Parathyroid adenoma (tissue), 2 donors: Measurements from ENCODE around the gene TMEM63B.
A peak's percentile ranks its signal among the peaks of the same experiment; 100 is the strongest.

Experiments used
- H2AFZ ChIP-seq: fragments of 300-600 bp; sonication (generic); one replicate; pipeline ENCODE4 v1.7.0; 2017; ENCODE audit warnings: antibody characterized with exemption, mild to moderate bottlenecking
- H3K27ac ChIP-seq: fragments of 300-600 bp; sonication (generic); one replicate; pipeline ENCODE4 v1.7.0; 2017
- H3K27me3 ChIP-seq: fragments of 300-600 bp; sonication (generic); one replicate; pipeline ENCODE4 v1.7.0; 2017; ENCODE audit warnings: low read length; ENCODE audit not compliant: control insufficient read depth, insufficient read depth
- H3K36me3 ChIP-seq: fragments of 300-600 bp; sonication (generic); one replicate; pipeline ENCODE4 v1.7.0; 2017; ENCODE audit warnings: low read length; ENCODE audit not compliant: control insufficient read depth, insufficient read depth
- H3K4me1 ChIP-seq: fragments of 300-600 bp; sonication (generic); one replicate; pipeline ENCODE4 v1.7.0; 2017; ENCODE audit warnings: control low read depth
- H3K4me2 ChIP-seq: fragments of 300-600 bp; sonication (generic); one replicate; pipeline ENCODE4 v1.7.0; 2017; ENCODE audit warnings: low read length
- H3K4me3 ChIP-seq: fragments of 300-600 bp; sonication (generic); one replicate; pipeline ENCODE4 v1.7.0; 2017; ENCODE audit warnings: low read depth, low read length
- H3K79me2 ChIP-seq: fragments of 300-600 bp; sonication (generic); one replicate; pipeline ENCODE4 v1.7.0; 2017; ENCODE audit warnings: control low read depth
- H3K9ac ChIP-seq: fragments of 300-600 bp; sonication (generic); one replicate; pipeline ENCODE4 v1.7.0; 2017; ENCODE audit warnings: mild to moderate bottlenecking
- H3K9me3 ChIP-seq: fragments of 300-600 bp; sonication (generic); one replicate; pipeline ENCODE4 v1.7.0; 2017; ENCODE audit warnings: low read length; ENCODE audit not compliant: control insufficient read depth
- TF ChIP-seq, protein P1 (sequence below): fragments of 300-600 bp; sonication (generic); IDR thresholded peaks from one replicate; pipeline ENCODE4 v1.7.0; 2017; ENCODE audit warnings: antibody characterized with exemption, mild to moderate bottlenecking
- donor health status: primary hyperparathyroidism.

The TMEM63B gene

DNA sequence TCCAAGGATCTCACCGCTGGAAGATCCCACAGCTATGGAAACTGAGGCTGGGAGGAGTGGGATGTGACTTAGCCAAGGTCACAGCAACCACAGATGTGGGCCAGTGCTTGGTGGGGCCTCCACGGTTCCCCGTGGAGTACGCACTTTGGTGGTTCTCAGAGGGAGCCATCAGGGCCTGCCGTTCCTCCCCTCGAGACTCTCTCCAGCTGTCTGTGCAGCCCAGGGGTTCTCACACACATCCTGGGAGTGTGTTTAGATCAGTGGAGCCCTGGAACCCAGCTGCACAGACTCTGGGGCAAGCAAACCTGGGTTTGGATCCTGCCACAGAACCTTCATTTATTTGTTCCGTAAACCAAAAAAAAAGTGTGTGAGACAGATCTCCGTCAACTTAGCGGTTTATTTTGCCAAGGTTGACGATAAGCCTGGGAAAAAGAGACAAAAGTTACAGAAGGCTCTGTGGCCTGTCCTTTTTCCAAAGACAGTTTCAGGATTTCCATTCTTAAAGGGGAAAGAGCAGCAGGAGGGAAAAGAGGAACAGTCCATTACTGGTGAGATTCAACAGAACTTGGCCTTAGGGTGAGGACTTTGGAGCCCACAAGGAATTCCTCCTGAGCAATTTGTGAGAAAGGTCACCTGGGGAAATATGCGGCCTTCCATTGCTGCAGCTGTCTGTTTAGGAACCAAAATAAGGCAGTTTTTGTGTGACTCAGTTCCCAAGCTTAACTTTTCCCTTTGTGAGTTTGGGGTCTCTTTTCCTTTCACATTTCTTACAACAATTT is 75.8 kb downstream of the TMEM63B start:
- TF ChIP-seq, protein P1, sequence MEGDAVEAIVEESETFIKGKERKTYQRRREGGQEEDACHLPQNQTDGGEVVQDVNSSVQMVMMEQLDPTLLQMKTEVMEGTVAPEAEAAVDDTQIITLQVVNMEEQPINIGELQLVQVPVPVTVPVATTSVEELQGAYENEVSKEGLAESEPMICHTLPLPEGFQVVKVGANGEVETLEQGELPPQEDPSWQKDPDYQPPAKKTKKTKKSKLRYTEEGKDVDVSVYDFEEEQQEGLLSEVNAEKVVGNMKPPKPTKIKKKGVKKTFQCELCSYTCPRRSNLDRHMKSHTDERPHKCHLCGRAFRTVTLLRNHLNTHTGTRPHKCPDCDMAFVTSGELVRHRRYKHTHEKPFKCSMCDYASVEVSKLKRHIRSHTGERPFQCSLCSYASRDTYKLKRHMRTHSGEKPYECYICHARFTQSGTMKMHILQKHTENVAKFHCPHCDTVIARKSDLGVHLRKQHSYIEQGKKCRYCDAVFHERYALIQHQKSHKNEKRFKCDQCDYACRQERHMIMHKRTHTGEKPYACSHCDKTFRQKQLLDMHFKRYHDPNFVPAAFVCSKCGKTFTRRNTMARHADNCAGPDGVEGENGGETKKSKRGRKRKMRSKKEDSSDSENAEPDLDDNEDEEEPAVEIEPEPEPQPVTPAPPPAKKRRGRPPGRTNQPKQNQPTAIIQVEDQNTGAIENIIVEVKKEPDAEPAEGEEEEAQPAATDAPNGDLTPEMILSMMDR, result no peak
- no peak overlapping the region for H2AFZ ChIP-seq
- no peaks in the 10 kb centered on the region for H3K9me3 ChIP-seq
- H3K27ac ChIP-seq, result peak overlapping the region; percentile 59
- H3K4me1 ChIP-seq, result no peaks in the 10 kb centered on the region
- no peaks in the 10 kb centered on the region for H3K79me2 ChIP-seq
- H3K4me2 ChIP-seq, result no peak overlapping the region
- H3K4me3 ChIP-seq, result no peak overlapping the region
- no peaks in the 10 kb centered on the region for H3K27me3 ChIP-seq
- H3K36me3 ChIP-seq, result no peaks in the 10 kb centered on the region
- no peak overlapping the region for H3K9ac ChIP-seq

DNA sequence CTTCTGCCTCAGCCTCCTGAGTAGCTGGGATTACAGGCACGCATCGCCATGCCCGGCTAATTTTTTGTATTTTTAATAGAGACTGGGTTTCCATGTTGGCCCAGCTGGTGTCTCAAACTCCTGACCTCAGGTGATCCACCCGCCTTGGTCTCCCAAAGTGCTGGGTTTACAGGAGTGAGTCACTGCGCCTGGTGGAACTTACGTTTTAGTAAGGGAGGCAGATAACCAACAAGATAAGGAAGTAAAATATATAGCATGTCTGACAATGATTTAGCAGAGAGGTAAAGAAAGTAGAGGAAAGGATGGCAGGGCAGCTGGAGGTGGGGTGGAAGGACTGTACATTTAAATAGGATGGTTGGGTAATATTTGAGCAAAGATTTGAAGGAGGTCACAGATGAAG is 76.6 kb downstream of the TMEM63B start:
- H2AFZ ChIP-seq, result no peak overlapping the region
- no peak overlapping the region for H3K27ac ChIP-seq
- H3K9ac ChIP-seq, result no peak overlapping the region
- H3K9me3 ChIP-seq, result no peaks in the 10 kb centered on the region
- no peaks in the 10 kb centered on the region for H3K36me3 ChIP-seq
- TF ChIP-seq, protein P1, result no peak
- H3K4me2 ChIP-seq, result no peak overlapping the region
- H3K4me3 ChIP-seq, result no peak overlapping the region
- no peaks in the 10 kb centered on the region for H3K79me2 ChIP-seq
- H3K4me1 ChIP-seq, result no peaks in the 10 kb centered on the region
- H3K27me3 ChIP-seq, result no peaks in the 10 kb centered on the region
